Small intestine (tissue), 7 donors: Measurements from ENCODE around the gene DOCK9. TPM values are rescaled to one million over a fixed set of nuclear protein-coding genes. Genes with fewer than 3 reads are reported as not detected.

ENCODE experiments used
- DNase-seq, 2 donors: peaks; one replicate each; pipeline versions ENCODE4 v3.0.0 to v3.0.0-alpha.2; 2013
- FAIRE-seq: peaks from 2 replicates; lab custom pipeline; 2012; peaks lifted over from hg19 to GRCh38; lab: Jason Lieb, UNC
- H3K27ac ChIP-seq, 3 donors: one replicate each; pipeline ENCODE4 v1.5.1; 2013; ENCODE audit warnings: low read length in 2 of 3, mild to moderate bottlenecking in 2 of 3, control low read depth in 1 of 3, inconsistent platforms in 1 of 3, low read depth in 1 of 3, moderate library complexity in 1 of 3
- H3K27me3 ChIP-seq, 3 donors: one replicate each; pipeline ENCODE4 v1.6.1; 2013; ENCODE audit warnings: low read length in 3 of 3, inconsistent platforms in 1 of 3; ENCODE audit not compliant: control insufficient read depth in 3 of 3, insufficient read depth in 3 of 3
- H3K36me3 ChIP-seq, 3 donors: one replicate each; pipeline ENCODE4 v1.6.1; 2013; ENCODE audit warnings: low read length in 3 of 3, inconsistent platforms in 1 of 3, low read depth in 1 of 3, mild to moderate bottlenecking in 1 of 3, moderate library complexity in 1 of 3; ENCODE audit not compliant: control insufficient read depth in 3 of 3, insufficient read depth in 2 of 3
- H3K4me1 ChIP-seq, 3 donors: one replicate each; pipeline ENCODE4 v1.6.1; 2013; ENCODE audit warnings: low read length in 2 of 3, inconsistent platforms in 1 of 3, low read depth in 1 of 3, mild to moderate bottlenecking in 1 of 3, moderate library complexity in 1 of 3; ENCODE audit not compliant: control insufficient read depth in 3 of 3, insufficient read depth in 2 of 3
- H3K4me3 ChIP-seq, 3 donors: one replicate each; pipeline ENCODE4 v1.5.1; 2013; ENCODE audit warnings: low read length in 3 of 3, control low read depth in 1 of 3, inconsistent platforms in 1 of 3, low read depth in 1 of 3, mild to moderate bottlenecking in 1 of 3, moderate library complexity in 1 of 3
- H3K9me3 ChIP-seq, 2 donors: one replicate each; pipeline ENCODE4 v1.6.1; 2013; ENCODE audit warnings: low read depth in 1 of 2, low read length in 1 of 2; ENCODE audit not compliant: control insufficient read depth in 2 of 2, insufficient read depth in 1 of 2
- WGBS, 3 donors: extraction: QIAGEN DNeasy Blood & Tissue Kit; methylation state at CpG; one replicate each; pipeline ENCODE4 v1.1.7; 2013; 5-methylcytosine and 5-hydroxymethylcytosine counted together
- polyA plus RNA-seq, 4 donors: library from polyadenylated mRNA; stranded (reverse) in 3 of 4; unstranded in 1 of 4; fragments of 200-250 nt in 3 of 4; fragments of 120-200 nt in 1 of 4; gene quantifications; one replicate each; pipeline versions ENCODE4 v1.2.1 to v1.2.3, GENCODE V29; 2013
- donor health status: healthy with polysubstance abuse.
- donor health status: control.
- donor health status: control.
- donor health status: Bipolar disorder and iron deficiency.
- donor health status: healthy.

DOCK9 gene
- polyA plus RNA-seq, 4 donors: 18.6 to 84.3 (median 37.0) TPM

GRCh38 chr13:98921015-98921580, 56.8 kb downstream of the DOCK9 start:
- FAIRE-seq (no peak), DNase-seq (no peak)
- H3K4me3 ChIP-seq: no peak overlapping the region
- H3K4me1 ChIP-seq: no peaks in the 10 kb centered on the region
- no peaks in the 10 kb centered on the region for H3K9me3 ChIP-seq
- H3K27me3 ChIP-seq: no peaks in the 10 kb centered on the region
- peaks cover 2 to 29% (median 7%) of the 10 kb centered on the region in 3 donors for H3K36me3 ChIP-seq
- WGBS, 3 donors: 90 to 97% (median 95%) methylated on average over 5 of the region's 5 CpGs
- no peak overlapping the region for H3K27ac ChIP-seq

- no peaks in the 10 kb centered on the region for H3K27me3 ChIP-seq
- no peak for FAIRE-seq
- H3K9me3 ChIP-seq: no peaks in the 10 kb centered on the region
- no peak overlapping the region for H3K4me3 ChIP-seq
- no peak for DNase-seq
- H3K36me3 ChIP-seq: peaks cover 5 to 32% (median 7%) of the 10 kb centered on the region in 3 donors
- H3K27ac ChIP-seq: no peak overlapping the region
- no peaks in the 10 kb centered on the region for H3K4me1 ChIP-seq
- WGBS, 3 donors: 91 to 100% (median 96%) methylated on average over 2 of the region's 2 CpGs
Measured at GRCh38 chr13:98919566-98919965, 58.3 kb downstream of the DOCK9 start.

- H3K27me3 ChIP-seq: no peaks in the 10 kb centered on the region
- FAIRE-seq: no peak
- H3K27ac ChIP-seq: no peak overlapping the region
- H3K9me3 ChIP-seq: no peaks in the 10 kb centered on the region
- no peaks in the 10 kb centered on the region for H3K4me1 ChIP-seq
- WGBS, 3 donors: 65 to 80% (median 78%) methylated on average over 4 of the region's 4 CpGs
- H3K4me3 ChIP-seq: no peak overlapping the region
- H3K36me3 ChIP-seq: peaks cover 5 to 36% (median 7%) of the 10 kb centered on the region in 3 donors
- no peak for DNase-seq
Measured at GRCh38 chr13:98918771-98919170, 59.1 kb downstream of the DOCK9 start.

- H3K27me3 ChIP-seq: no peaks in the 10 kb centered on the region
- no peak overlapping the region for H3K4me3 ChIP-seq
- 64 to 89% (median 74%) methylated on average over 1 of the region's 1 CpG for WGBS, 3 donors
- DNase-seq (no peak), FAIRE-seq (no peak)
- peaks cover 3 to 36% (median 4%) of the 10 kb centered on the region in 3 donors for H3K36me3 ChIP-seq
- no peak overlapping the region for H3K27ac ChIP-seq
- no peaks in the 10 kb centered on the region for H3K4me1 ChIP-seq
- no peaks in the 10 kb centered on the region for H3K9me3 ChIP-seq
Measured at GRCh38 chr13:98917116-98917515, 60.7 kb downstream of the DOCK9 start.

- FAIRE-seq (no peak), DNase-seq (no peak)
- 97 to 100% (median 100%) methylated on average over 1 of the region's 1 CpG for WGBS, 3 donors
Measured at GRCh38 chr13:98916403-98916802, 61.5 kb downstream of the DOCK9 start.

GRCh38 chr13:98915981-98916380, 61.9 kb downstream of the DOCK9 start:
- WGBS, 3 donors: 89 to 92% (median 92%) methylated on average over 5 of the region's 5 CpGs
- H3K27ac ChIP-seq: no peak overlapping the region

More at GRCh38 chr13:98916403-98916802, 61.5 kb downstream of the DOCK9 start:
- Histone ChIP-seq H3K4me3 (no peak overlapping the region), H3K9me3 (no peaks in the 10 kb centered on the region), H3K4me1 (no peaks in the 10 kb centered on the region), H3K27me3 (no peaks in the 10 kb centered on the region), H3K36me3 (peaks cover 3 to 30% (median 3%) of the 10 kb centered on the region in 3 donors), H3K27ac (no peak overlapping the region)

GRCh38 chr13:98915563-98915962, 62.3 kb downstream of the DOCK9 start:
- no peaks in the 10 kb centered on the region for H3K27me3 ChIP-seq
- no peak overlapping the region for H3K4me3 ChIP-seq
- peaks cover 3 to 32% (median 3%) of the 10 kb centered on the region in 3 donors for H3K36me3 ChIP-seq
- FAIRE-seq (no peak), DNase-seq (no peak)
- WGBS, 3 donors: 81 to 100% (median 91%) methylated on average over 1 of the region's 1 CpG
- no peaks in the 10 kb centered on the region for H3K9me3 ChIP-seq
- H3K4me1 ChIP-seq: no peaks in the 10 kb centered on the region
- no peak overlapping the region for H3K27ac ChIP-seq

More at GRCh38 chr13:98915981-98916380, 61.9 kb downstream of the DOCK9 start:
- FAIRE-seq (no peak), DNase-seq (no peak)
- no peak overlapping the region for H3K4me3 ChIP-seq
- no peaks in the 10 kb centered on the region for H3K9me3 ChIP-seq
- H3K4me1 ChIP-seq: no peaks in the 10 kb centered on the region
- H3K36me3 ChIP-seq: peaks cover 3 to 30% (median 3%) of the 10 kb centered on the region in 3 donors
- H3K27me3 ChIP-seq: no peaks in the 10 kb centered on the region

GRCh38 chr13:98913741-98914140, 64.1 kb downstream of the DOCK9 start:
- Histone ChIP-seq H3K9me3 (no peaks in the 10 kb centered on the region), H3K36me3 (peaks cover 3 to 31% (median 3%) of the 10 kb centered on the region in 3 donors), H3K27ac (no peak overlapping the region), H3K27me3 (no peaks in the 10 kb centered on the region), H3K4me3 (no peak overlapping the region), H3K4me1 (no peaks in the 10 kb centered on the region)
- 60 to 85% (median 72%) methylated on average over 5 of the region's 5 CpGs for WGBS, 3 donors
- DNase-seq: no peak
- FAIRE-seq: no peak

- no peak for DNase-seq
- no peaks in the 10 kb centered on the region for H3K4me1 ChIP-seq
- H3K9me3 ChIP-seq: no peaks in the 10 kb centered on the region
- peaks cover 3 to 27% (median 3%) of the 10 kb centered on the region in 3 donors for H3K36me3 ChIP-seq
- FAIRE-seq: no peak
- H3K27ac ChIP-seq: no peak overlapping the region
- no peaks in the 10 kb centered on the region for H3K27me3 ChIP-seq
- no peak overlapping the region for H3K4me3 ChIP-seq
Measured at GRCh38 chr13:98912846-98913245, 65.0 kb downstream of the DOCK9 start.
